Thymus (tissue), 11 donors: ENCODE measurements around the gene PROZ. TPM values are rescaled to one million over a fixed set of nuclear protein-coding genes. Genes with fewer than 3 reads are reported as not detected.

Source experiments
- DNase-seq, 9 donors: peaks; one replicate each; pipeline ENCODE4 v3.0.0-alpha.2; 2013; ENCODE audit warnings: low spot score in 9 of 9, low read depth in 6 of 9, missing footprints in 1 of 9
- H3K27ac ChIP-seq, 2 donors: one replicate each; pipeline ENCODE4 v1.5.1; 2013; ENCODE audit warnings: control low read depth in 1 of 2, low read depth in 1 of 2, low read length in 1 of 2, mild to moderate bottlenecking in 1 of 2, moderate library complexity in 1 of 2
- H3K27me3 ChIP-seq, 2 donors: one replicate each; pipeline ENCODE4 v1.5.1; 2013; ENCODE audit warnings: low read length in 1 of 2; ENCODE audit not compliant: control insufficient read depth in 2 of 2, insufficient read depth in 1 of 2
- H3K36me3 ChIP-seq, 2 donors: one replicate each; pipeline ENCODE4 v1.5.1; 2013; ENCODE audit warnings: low read length in 1 of 2, mild to moderate bottlenecking in 1 of 2, moderate library complexity in 1 of 2; ENCODE audit not compliant: control insufficient read depth in 2 of 2, insufficient read depth in 2 of 2
- H3K4me1 ChIP-seq, 2 donors: one replicate each; pipeline ENCODE4 v1.5.1; 2013; ENCODE audit warnings: low read length in 2 of 2; ENCODE audit not compliant: control insufficient read depth in 2 of 2, insufficient read depth in 2 of 2
- H3K4me3 ChIP-seq, 2 donors: one replicate each; pipeline ENCODE4 v1.5.1; 2013; ENCODE audit warnings: low read length in 2 of 2, control low read depth in 1 of 2, mild to moderate bottlenecking in 1 of 2
- H3K9me3 ChIP-seq, 2 donors: one replicate each; pipeline ENCODE4 v1.5.1; 2013; ENCODE audit warnings: low read length in 1 of 2, mild to moderate bottlenecking in 1 of 2; ENCODE audit not compliant: control insufficient read depth in 2 of 2, insufficient read depth in 1 of 2
- WGBS: extraction: QIAGEN DNeasy Blood & Tissue Kit; methylation state at CpG from one replicate; pipeline ENCODE4 v1.1.7; 2013; 5-methylcytosine and 5-hydroxymethylcytosine counted together
- polyA plus RNA-seq: library from polyadenylated mRNA; stranded (reverse); fragments of 200-250 nt; gene quantifications from one replicate; pipeline ENCODE4 v1.2.3, GENCODE V29; 2013
- total RNA-seq: library from RNA; stranded (reverse); fragments of 120-200 nt; gene quantifications from one replicate; pipeline ENCODE4 v1.2.4, GENCODE V29; 2013
- donor health status: healthy.

Gene PROZ
- total and polyA plus RNA-seq, 2 donors = 0.05 to 0.07 TPM

- Histone ChIP-seq H3K36me3 (peaks cover 5 to 14% of the 10 kb centered on the region in 2 donors), H3K4me3 (no peak overlapping the region), H3K27ac (no peak overlapping the region), H3K27me3 (no peaks in the 10 kb centered on the region), H3K9me3 (no peaks in the 10 kb centered on the region), H3K4me1 (peaks cover 4 to 10% of the 10 kb centered on the region in 2 donors)
- no peak for DNase-seq
- WGBS = 69% methylated on average over 5 of the region's 5 CpGs
Measured at GRCh38 chr13:113205428-113205931, 47.0 kb downstream of the PROZ start.

GRCh38 chr13:113207460-113207859 is 49.0 kb downstream of the PROZ start:
- Histone ChIP-seq H3K4me1 (peaks cover 4 to 10% of the 10 kb centered on the region in 2 donors), H3K27ac (peak overlapping the region in 1 of 2 donors; percentile 99)
- 76% methylated on average over 3 of the region's 3 CpGs for WGBS

GRCh38 chr13:113207890-113208420 is 49.5 kb downstream of the PROZ start:
- peak in 5 of 9 donors; percentile 6 to 52 (median 20) for DNase-seq
- H3K4me3 ChIP-seq = peak overlapping the region; percentile 81 to 95
- H3K27me3 ChIP-seq = no peaks in the 10 kb centered on the region
- H3K9me3 ChIP-seq = no peaks in the 10 kb centered on the region
- peak overlapping the region; percentile 99 for H3K27ac ChIP-seq
- under 1% methylated on average over 44 of the region's 44 CpGs for WGBS
- H3K36me3 ChIP-seq = peaks cover 9 to 20% of the 10 kb centered on the region in 2 donors
- H3K4me1 ChIP-seq = peaks cover 4 to 10% of the 10 kb centered on the region in 2 donors

More at GRCh38 chr13:113207460-113207859, 49.0 kb downstream of the PROZ start:
- Histone ChIP-seq H3K27me3 (no peaks in the 10 kb centered on the region), H3K4me3 (peak overlapping the region; percentile 81 to 95), H3K9me3 (no peaks in the 10 kb centered on the region), H3K36me3 (peaks cover 9 to 20% of the 10 kb centered on the region in 2 donors)
- no peak for DNase-seq

GRCh38 chr13:113208421-113209335 is 50.2 kb downstream of the PROZ start, which contains the start of gene PCID2:
TSS of gene PCID2 (minus strand) at chr13:113208669. CDS start at chr13:113208634, 35 bp downstream.
- Histone ChIP-seq H3K4me3 (peak within 1 kb of the TSS; percentile 81 to 95), H3K9me3 (no peaks in the 10 kb centered on the region), H3K4me1 (peaks cover 4 to 10% of the 10 kb centered on the region in 2 donors), H3K36me3 (peaks cover 4 to 20% of the 10 kb centered on the region in 2 donors), H3K27me3 (no peaks in the 10 kb centered on the region), H3K27ac (peak within 1 kb of the TSS; percentile 99)
- WGBS = under 1% methylated on average over 103 of the region's 103 CpGs
- peak; percentile 68 to 97 (median 92) for DNase-seq

- DNase-seq = peak in 2 of 9 donors; percentile 20 to 60
- H3K9me3 ChIP-seq = no peaks in the 10 kb centered on the region
- H3K36me3 ChIP-seq = peaks cover 9 to 21% of the 10 kb centered on the region in 2 donors
- H3K27ac ChIP-seq = peak within 1 kb of the TSS; percentile 99
- no peaks in the 10 kb centered on the region for H3K27me3 ChIP-seq
- peaks cover 4 to 10% of the 10 kb centered on the region in 2 donors for H3K4me1 ChIP-seq
- WGBS = under 1% methylated on average over 66 of the region's 66 CpGs
- peak within 1 kb of the TSS; percentile 81 to 95 for H3K4me3 ChIP-seq
Measured at GRCh38 chr13:113209336-113209758, 50.9 kb downstream of the PROZ start, which contains the start of gene CUL4A. TSS of gene CUL4A (plus strand) at chr13:113209613. CDS start at chr13:113209628, 15 bp downstream.

- Histone ChIP-seq H3K4me3 (peak overlapping the region; percentile 49 to 95), H3K27me3 (no peaks in the 10 kb centered on the region), H3K4me1 (peaks cover 4 to 10% of the 10 kb centered on the region in 2 donors), H3K27ac (peak overlapping the region; percentile 63 to 99), H3K9me3 (no peaks in the 10 kb centered on the region), H3K36me3 (peaks cover 9 to 20% of the 10 kb centered on the region in 2 donors)
- under 1% methylated on average over 67 of the region's 67 CpGs for WGBS
- peak in 8 of 9 donors; percentile 30 to 77 (median 50) for DNase-seq
Measured at GRCh38 chr13:113209759-113210421, 51.4 kb downstream of the PROZ start.

GRCh38 chr13:113210833-113211232 is 52.4 kb downstream of the PROZ start:
- H3K27me3 ChIP-seq = no peaks in the 10 kb centered on the region
- no peak overlapping the region for H3K4me3 ChIP-seq
- H3K9me3 ChIP-seq = no peaks in the 10 kb centered on the region
- WGBS = 94% methylated on average over 6 of the region's 6 CpGs
- H3K27ac ChIP-seq = no peak overlapping the region
- DNase-seq = no peak
- H3K36me3 ChIP-seq = peaks cover 9 to 17% of the 10 kb centered on the region in 2 donors
- peaks cover 4 to 10% of the 10 kb centered on the region in 2 donors for H3K4me1 ChIP-seq

- 97% methylated on average over 10 of the region's 10 CpGs for WGBS
- no peaks in the 10 kb centered on the region for H3K9me3 ChIP-seq
- H3K4me3 ChIP-seq = no peak overlapping the region
- H3K4me1 ChIP-seq = peaks cover 2 to 7% of the 10 kb centered on the region in 2 donors
- peaks cover 9 to 10% of the 10 kb centered on the region in 2 donors for H3K36me3 ChIP-seq
- H3K27ac ChIP-seq = no peak overlapping the region
- peak in 1 of 9 donors; percentile 22 for DNase-seq
- H3K27me3 ChIP-seq = no peaks in the 10 kb centered on the region
Measured at GRCh38 chr13:113211774-113212173, 53.3 kb downstream of the PROZ start.
